Heart left ventricle (tissue), 13 donors: Measurements from ENCODE around the gene PREX1.

Experiments used
- POLR2A ChIP-seq, 2 donors: fragments of 450-650 bp; IDR thresholded peaks; one replicate each; pipeline ENCODE4 v1.6.1; 2017; ENCODE audit warnings: antibody characterized with exemption in 2 of 2, mild to moderate bottlenecking in 2 of 2, moderate library complexity in 2 of 2
- TF ChIP-seq, protein P1 (sequence below), 12 donors: fragments of 200-600 bp; sonication (generic) in 4 of 12; IDR thresholded peaks; one replicate each; pipeline versions ENCODE4 v1.5.0 to v1.8.0; 2018 to 2022; ENCODE audit warnings: antibody characterized with exemption in 12 of 12, mild to moderate bottlenecking in 5 of 12
- donor health status: ischemic (EF 13 %, LVEDD 7.1; RV severe dilation, severe dysfunction).
- donor health status: DM: no; HTN: yes; CAD: no.
- donor health status: DM: no; HTN: no; CAD: no.
- donor health status: ischemic (EF 25% LVEDD 6.9; RV normal size, moderate dysfunction).
- donor health status: ischemic (EF 25% LVEDD 5.7; RV mildly dilated, moderate dysfunction).
- donor health status: ischemic (EF 35%, LVEDD 5.7; RV mildly dilated, moderate dysfunction).
- donor health status: nonischemic (EF 11% LVEDD 7.7; RV severe dilation, severe dysfunction).
- donor health status: DM: yes; HTN: yes; CAD: no.
- donor health status: PGD.
- donor health status: ischemic (EF 29% LVEDD 5.4; RV normal size, mild dysfunction).
- donor health status: nonischemic (EF 23%, LVEDD 6.1; RV moderate dilation, normal function).

DNA sequence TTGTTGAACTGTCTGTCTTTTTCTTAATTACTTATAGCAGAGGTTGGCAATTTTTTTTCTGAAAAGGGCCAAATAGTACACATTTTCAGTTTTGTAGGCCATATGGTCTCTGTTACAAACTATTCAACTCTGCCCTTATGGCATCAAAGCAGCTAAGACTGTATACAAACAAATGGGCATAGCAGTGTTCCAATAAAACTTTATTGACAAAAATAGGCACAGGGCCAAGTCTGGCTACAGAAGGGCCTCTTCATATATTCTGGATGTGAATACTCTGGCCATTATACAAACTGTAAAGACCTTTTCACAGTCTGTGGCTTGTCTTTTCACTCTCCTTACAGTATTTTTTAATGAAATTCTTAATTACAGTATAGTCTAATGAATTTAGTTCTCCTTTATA, 132.1 kb downstream of the PREX1 start:
- TF ChIP-seq, protein P1, sequence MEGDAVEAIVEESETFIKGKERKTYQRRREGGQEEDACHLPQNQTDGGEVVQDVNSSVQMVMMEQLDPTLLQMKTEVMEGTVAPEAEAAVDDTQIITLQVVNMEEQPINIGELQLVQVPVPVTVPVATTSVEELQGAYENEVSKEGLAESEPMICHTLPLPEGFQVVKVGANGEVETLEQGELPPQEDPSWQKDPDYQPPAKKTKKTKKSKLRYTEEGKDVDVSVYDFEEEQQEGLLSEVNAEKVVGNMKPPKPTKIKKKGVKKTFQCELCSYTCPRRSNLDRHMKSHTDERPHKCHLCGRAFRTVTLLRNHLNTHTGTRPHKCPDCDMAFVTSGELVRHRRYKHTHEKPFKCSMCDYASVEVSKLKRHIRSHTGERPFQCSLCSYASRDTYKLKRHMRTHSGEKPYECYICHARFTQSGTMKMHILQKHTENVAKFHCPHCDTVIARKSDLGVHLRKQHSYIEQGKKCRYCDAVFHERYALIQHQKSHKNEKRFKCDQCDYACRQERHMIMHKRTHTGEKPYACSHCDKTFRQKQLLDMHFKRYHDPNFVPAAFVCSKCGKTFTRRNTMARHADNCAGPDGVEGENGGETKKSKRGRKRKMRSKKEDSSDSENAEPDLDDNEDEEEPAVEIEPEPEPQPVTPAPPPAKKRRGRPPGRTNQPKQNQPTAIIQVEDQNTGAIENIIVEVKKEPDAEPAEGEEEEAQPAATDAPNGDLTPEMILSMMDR (IDR thresholded peaks at IDR 0.05): no peak
- TF ChIP-seq POLR2A (IDR thresholded peaks at IDR 0.05): no peak
